HG03575 (cell line): ENCODE data around the gene CATSPERE.
"Not testable (repeated sequence)": the region's sequence is repeated elsewhere in the genome, so short reads cannot be mapped to it uniquely, and the experiment has no call there.

ENCODE experiments used
- ATAC-seq: cut with Tn5 transposase; IDR thresholded peaks from one replicate; pipeline ENCODE4 v1.9.1; 2021; ENCODE audit not compliant: unreplicated experiment, insufficient number of reproducible peaks, low FRiP score; ENCODE audit errors: extremely low read depth

CATSPERE gene

DNA sequence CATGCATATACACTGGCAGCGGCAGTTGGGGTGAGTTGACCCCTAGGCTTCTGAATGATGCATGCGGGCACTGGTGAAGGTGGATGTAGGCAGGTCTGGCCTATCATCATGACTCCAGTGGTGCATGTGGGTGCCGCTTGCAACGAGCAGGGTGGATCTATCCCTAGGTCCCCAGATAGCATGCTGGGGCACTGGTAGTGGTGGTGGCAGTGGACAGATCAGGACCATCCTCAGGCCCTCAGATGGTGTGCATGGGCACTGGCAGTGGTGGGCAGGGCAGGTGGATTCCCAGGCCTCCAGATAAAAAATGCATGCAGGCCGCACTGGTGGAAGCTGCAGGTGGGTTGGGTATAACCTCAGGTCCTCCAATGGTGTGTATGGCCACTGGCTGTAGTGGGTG is 52.4 kb downstream of the CATSPERE start:
- ATAC-seq = no peak

DNA sequence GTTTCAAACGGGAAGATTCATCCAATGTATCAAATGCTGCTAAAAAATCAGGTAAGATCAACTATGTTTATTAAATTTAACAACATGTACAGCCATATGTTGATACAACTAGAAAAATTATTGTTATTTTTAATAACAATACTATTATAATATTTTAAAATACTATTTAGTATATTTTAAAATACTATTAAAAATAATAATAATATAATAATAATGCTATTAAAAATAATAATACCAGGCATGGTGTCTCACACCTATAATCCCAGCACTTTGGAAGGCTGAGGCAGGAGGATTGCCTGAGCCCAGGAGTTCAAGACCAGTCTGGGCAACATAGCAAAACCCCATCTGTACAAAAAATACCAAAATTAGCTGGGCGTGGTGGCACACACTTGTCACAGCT is 54.6 kb downstream of the CATSPERE start:
- no peak for ATAC-seq

DNA sequence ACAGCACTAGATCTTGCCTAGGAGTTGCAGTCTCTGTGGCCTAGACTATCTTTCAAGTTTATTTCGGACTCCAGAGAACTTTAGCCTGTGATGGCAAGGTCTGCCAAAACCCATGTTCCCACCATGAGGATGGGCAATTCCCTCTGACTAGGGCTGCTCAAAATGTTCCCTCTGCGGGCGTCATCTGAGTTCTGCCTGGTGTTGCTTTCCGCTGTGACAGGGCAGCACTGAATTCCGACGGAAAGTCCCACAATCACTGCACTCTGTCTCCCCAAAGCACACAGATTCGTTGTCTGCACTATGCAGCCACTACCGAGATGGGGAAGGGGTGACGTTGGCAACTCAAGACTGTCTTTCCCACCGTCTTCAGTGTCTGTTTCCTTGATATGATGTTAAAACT is 75.2 kb downstream of the CATSPERE start:
- no peak for ATAC-seq

DNA sequence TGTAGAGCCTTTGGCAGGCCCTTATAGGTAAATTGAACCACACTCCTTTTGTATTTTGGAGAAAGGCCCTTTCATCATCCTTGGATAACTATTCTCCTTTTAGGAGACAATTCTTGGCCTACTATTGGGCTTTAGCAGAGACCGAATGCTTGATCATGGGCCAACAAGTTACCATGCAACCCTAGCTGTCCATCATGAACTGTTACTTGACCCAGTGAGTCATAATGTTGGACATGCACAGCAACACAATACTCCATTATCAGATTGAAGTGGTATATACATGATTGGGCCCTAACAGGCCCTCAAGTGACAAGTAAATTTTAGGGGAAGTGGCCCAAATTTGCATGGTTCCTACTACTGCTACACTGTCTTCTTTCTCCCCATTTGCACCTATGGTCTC is 84.4 kb downstream of the CATSPERE start:
- no peak for ATAC-seq

DNA sequence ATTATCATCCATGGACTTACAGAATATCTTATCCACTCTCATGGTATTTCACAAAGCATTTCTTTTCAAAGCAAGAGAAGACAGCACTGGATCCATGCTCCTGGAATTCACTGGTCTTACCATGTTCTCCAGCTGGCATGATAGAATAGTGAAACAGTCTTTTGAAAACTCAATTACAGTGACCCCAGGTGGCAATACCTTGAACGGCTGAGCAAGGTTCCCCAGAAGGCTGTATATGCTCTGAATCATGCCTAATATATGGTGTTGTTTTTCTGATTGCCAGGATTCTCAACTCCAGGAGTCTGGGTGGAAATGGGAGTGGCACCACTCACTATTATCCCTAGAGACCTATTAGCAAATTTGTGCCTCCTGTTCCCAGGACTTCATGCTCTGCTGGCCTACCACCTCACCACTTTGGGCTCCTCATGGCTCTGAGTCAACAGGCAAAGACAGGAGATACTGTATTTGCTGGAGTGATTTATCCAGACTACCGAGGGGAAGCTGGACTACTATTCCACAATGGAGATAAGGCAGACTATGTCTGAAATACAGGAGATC is 87.6 kb downstream of the CATSPERE start:
- no peak for ATAC-seq

DNA sequence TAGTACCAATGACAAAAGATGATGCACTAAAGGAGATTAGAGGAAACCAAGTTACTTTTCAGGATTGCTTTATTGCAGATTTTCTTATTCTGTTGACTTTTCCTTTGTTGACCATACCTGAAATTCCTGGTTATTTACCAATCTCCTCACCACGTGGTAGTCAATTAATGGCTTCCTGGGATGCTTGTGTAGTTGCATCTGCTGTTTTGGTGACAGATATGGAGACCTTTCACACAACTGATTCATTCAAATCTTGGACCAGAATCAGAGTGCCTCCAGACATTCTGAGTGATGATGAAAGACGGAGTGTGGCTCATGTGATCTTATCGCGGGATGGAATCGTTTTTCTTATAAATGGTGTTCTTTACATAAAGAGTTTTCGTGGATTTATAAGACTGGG is 91.3 kb downstream of the CATSPERE start:
- ATAC-seq = no peak

DNA sequence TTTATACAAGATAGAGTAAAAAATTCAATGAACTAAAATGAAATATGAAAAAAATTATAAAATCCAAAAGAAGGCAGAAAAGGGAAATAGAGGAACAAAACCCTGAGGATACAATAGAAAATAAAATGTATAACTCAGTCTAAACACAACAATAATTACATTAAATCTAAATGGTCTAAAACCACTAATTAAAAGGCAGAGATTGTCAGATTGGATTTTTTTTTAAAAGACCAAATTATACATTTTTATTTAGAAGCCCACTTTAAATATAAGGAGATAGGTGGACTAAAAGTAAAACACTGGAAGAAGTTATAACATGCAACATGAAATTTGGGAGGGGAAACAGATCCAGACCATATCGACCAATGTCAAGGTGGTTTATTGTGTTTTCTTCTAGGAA is 95.2 kb downstream of the CATSPERE start:
- ATAC-seq = no peak

DNA sequence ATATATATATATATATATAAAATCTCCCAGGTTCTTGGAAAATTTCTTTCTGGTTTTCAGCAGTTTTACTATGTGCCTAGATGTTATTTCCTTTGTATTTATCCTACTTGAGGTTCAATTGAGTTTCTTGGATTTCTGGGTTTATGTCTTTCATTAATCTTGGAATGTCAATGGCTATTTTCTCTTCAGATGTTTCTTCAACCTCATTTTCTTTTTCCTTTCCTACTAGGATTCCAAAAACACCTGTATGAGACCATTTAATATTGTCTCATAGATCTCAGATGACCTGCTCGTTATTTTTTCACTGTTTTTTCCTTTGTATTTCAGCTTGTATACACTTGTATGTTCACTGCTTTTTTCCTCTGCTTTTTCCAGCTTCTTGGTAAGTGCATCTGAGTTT is 96.5 kb downstream of the CATSPERE start:
- ATAC-seq = no peak

DNA sequence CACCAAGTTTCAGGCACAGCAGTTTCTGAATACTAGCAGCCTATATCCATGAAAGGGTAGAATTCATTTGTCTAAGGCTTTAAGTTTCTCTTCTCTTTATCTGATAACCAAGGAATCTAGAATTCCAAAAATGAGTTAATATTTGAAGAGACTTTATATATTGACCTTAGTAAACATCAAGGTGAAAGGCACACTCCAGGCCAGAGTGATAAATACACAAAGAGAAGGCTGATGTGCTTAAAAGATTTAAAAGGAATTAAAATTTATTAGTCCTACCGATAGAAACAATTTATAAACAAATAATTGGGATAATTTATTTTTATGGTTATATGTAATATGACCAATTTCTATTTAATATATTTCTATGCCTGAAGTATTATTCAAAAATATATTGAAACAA is 98.5 kb downstream of the CATSPERE start:
- no peak for ATAC-seq

DNA sequence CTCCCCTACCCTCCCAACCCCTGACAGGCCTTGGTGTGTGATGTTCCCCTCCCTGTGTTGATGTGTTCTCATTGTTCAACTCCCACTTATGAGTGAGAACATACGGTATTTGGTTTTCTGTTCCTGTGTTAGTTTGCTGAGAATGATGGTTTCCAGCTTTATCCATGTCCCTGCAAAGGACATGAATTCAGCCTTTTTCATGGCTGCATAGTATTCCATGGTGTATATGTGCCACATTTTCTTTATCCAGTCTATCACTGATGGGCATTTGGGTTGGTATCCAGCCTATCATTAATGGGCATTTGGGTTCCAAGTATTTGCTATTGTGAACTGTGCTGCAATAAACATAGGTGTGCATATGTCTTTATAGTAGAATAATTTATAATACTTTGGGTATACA is 101.8 kb downstream of the CATSPERE start:
- ATAC-seq = not testable (repeated sequence)

DNA sequence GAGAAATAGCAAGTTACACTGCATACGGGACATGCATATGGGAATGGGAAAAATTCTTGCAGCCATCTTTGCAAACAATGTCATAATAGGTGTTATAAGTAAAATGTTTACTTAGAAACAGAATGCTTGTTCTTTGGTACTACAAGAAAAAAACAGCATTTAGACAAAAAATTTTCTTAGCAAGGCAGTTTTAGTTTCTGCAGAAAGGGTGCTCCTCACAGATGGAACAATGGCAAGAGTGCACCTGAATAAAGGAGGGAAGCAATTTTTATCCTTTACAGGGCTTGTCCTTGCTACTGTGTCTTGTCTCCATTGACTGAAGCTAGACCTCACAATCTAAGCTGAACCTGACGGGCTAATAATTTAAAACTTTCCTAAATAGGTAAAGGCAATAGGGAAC is 112.7 kb downstream of the CATSPERE start:
- no peak for ATAC-seq

DNA sequence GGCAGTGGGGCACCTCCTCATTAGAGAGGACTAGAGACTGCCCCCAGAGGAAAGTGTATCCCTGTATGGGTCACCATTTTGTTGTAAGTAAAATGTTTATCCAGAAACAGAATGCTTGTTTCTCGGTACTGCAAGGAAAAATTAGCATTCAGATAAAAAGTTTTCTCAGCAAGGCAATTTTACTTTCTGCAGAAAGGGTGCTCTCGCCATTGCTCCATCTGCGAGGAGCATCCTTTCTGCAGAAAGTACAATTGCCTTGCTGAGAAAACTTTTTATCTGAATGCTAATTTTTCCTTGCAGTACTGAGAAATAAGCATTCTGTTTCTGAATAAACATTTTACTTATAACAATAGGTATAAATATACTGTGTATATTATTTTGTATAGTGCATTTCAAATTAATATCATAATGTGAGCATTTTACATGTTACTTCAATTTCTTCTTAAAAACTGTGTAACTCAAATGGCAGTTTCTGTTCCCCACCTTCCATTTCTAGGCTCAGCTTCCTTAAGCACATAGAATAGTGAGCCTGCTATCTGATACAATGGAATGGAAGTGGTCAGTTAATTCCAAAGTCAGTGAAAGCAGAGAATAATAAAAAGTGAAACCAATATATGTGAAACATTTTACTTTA is 115.3 kb downstream of the CATSPERE start:
- ATAC-seq = no peak

DNA sequence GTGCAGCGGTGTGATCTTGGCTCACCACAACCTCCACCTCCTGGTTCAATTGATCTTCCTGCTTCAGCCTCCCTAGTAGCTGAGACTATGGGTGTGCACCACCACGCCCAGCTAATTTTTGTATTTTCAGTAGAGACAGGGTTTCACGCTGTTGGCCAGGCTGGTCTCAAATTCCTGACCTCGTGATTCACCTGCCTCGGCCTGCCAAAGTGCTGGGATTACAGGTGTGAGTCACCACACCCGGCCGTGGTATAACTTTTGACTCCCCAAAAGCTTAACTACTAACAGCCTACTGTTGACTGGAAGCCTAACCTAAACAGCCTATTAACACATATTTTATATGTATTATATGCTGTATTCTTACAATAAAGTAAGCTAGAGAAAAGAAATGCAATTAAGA is 117.1 kb downstream of the CATSPERE start:
- not testable (repeated sequence) for ATAC-seq

DNA sequence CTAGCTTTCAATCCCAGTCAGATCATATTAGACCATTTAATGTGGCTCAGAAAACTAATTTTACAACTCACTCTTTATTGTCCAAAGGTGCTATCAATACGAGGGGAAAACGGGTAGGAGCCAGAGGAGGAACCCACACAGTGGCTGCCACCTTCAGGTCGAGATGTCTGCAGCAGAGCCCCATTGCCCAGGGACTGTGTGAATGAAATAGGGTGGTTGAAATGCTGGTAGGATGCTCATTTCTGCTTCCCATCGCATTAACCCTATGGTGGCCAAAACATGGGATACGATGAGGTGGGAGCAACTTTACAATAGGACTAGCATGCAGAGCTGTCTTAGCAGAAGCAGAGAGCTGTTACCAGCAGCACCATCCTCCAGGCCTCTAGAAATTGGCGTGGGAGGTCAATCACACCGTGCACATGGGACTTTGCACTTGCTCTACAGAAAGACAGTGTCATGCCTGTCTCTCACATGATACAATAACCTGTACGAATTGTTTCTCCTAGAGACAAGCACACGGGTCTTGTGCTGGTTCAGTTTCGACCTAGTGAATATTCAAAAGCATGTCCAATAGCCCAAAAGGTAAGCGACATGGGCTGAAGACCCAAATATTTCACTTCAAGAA is 122.4 kb downstream of the CATSPERE start:
- no peak for ATAC-seq

DNA sequence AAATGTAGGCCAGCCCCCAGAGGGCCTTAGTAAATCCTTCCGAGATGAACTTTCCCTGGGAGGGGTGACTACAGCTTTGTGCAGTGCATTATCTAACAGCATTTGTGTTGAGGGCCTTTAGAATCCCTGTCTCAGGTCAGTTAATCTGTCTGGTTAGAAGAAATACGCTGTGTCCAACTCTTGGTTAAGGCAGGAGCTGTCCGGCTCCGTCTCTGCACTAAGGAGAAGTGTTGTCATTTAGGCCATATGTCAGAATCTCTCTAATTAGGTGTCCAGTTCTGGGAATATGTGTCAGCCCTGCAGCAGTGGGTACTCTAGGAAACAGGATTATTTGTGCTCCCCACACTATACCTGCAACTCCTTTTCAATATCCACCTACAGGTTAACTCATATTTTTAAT is 124.8 kb downstream of the CATSPERE start:
- ATAC-seq = no peak

DNA sequence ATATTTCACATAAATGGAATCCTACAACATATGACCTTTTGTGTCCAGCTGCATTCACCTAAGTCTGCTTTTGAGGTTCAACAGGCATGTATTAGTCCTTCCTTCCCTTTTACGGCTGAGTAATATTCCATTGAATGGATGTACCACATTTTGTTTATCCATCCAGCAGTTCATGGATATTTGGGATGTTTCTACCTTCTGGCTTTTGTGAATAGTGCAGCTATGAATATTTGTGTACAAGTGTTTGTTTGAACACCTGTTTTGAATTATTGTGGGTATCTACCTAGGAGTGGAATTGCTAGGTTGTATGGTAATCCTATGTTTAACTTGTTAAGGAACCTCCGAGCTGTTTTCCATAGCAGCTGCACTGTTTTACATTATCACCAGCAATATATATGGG is 129.6 kb downstream of the CATSPERE start:
- no peak for ATAC-seq

DNA sequence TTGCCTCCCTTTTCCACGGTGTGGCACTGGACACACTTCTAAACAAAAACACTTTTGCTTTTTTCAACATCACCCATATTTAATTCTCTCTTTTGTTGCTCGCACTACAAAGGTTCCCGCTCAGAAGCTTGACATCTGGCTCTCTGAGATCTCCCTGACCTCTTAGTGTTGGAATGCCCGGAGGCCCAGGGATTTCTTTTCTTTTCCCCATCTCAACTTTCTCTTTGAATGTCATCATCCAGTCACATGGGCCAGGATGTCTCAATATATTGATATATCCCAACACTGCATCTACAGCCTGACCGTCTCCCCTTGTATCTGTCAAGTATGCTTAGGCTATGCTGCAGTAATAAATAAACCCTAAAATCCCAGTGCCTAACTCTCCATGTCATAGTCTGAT is 137.5 kb downstream of the CATSPERE start:
- no peak for ATAC-seq

DNA sequence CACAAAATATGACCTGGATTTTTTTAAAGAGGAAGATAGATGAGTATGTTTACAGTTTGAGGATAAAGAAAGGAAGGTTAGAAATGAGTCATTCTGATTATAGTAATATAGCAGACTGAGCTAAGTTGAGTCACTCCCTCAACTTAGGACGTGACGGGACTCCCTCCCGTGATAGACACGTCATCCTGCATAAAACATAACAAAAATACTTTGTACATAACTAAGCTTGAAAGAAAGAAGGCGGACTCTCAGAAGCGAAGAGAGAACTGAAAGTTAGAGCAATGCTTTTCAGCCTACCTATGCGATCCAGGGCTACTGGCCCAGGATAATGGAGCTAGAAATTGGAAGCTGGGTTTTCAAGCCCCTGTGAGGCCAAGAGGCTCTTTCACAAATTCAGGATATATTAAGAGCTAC is 138.9 kb downstream of the CATSPERE start:
- peak; percentile 95 for ATAC-seq

DNA sequence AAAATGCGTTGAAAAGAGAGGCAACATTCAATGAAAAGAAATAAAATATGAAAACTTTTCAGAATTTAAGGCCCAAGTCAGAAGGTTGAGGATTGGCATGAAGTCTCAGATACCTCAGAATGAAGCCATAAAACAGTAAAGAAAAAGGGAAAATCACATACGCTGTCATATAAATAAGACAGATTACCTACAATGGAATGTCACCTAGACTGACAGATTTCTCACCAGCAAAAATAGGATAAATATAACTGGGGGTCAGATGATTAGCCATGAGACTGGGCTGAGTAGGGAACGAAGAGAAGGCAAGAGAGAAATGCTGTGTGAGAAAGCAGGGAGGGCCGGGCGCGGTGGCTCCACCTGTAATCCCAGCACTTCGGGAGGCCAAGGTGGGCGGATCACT is 140.3 kb downstream of the CATSPERE start:
- no peak for ATAC-seq

DNA sequence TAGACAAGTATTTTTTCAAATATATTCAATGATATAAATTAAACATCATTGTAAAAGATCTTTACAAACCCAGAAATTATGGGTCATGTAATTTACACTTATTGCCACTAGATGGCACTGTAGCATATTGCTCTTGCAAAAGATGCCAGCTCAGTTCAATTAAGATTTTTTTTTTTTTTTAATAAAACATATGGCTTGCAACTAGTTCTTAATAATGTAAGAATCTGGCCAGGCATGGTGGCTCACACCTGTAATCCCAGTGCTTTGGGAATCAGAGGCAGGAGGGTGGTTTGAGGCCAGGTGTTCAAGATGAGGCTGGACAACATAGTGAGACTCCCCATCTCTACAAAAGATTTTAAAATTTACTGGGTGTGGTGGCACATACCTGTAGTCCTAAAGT is 142.4 kb downstream of the CATSPERE start:
- no peak for ATAC-seq
